ENCODE data around the gene POLN. TPM values are rescaled to one million over a fixed set of nuclear protein-coding genes. Genes with fewer than 3 reads are reported as not detected.

Gene POLN
- total RNA-seq, 4 donors from 2014 or later, result 0.70 to 6.6 (median 3.2) TPM

GRCh38 chr4:2046031-2046961, 195.6 kb downstream of the POLN start:
- Histone ChIP-seq H3K27me3 (no peaks in the 10 kb centered on the region), H3K27ac (no peak overlapping the region), H3K4me3 (no peak overlapping the region), H3K36me3 (no peaks in the 10 kb centered on the region), H3K4me1 (peaks cover 0 to 17% (median 11%) of the 10 kb centered on the region in 4 donors), H3K9me3 (no peaks in the 10 kb centered on the region)
- no peak for TF ChIP-seq CTCF (IDR thresholded peaks at IDR 0.05)
- no peak for TF ChIP-seq POLR2A (IDR thresholded peaks at IDR 0.05)
- DNase-seq, result peak in 1 of 3 donors; percentile 30

DNA sequence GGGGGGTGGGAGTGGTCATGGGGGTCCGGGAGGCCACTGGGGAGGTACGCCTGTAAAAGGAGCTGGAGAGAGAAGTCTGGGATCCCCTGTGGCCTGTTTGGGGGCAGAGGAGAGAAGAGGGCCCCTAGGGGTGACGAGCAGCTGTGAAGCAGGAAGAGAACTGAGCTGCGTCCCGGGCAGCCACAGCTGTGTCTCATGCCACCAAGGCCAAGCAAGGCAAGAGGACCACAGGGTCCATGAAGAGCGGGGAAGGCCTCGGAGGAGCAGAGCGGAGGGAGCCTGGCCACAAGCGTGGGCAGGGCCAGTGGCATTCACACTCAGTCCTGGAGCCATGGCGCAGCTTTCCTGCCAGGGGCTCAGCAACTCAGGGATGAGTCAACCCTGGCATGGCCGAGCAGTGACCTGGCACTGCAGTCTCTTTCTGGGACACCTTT, 196.4 kb downstream of the POLN start:
- H3K36me3 ChIP-seq, result no peaks in the 10 kb centered on the region
- H3K27me3 ChIP-seq, result peaks cover 0 to 6% of the 10 kb centered on the region in 2 donors
- no peak overlapping the region for H3K4me3 ChIP-seq
- no peak for TF ChIP-seq CTCF (IDR thresholded peaks at IDR 0.05)
- TF ChIP-seq POLR2A (IDR thresholded peaks at IDR 0.05), result no peak
- H3K9me3 ChIP-seq, result no peaks in the 10 kb centered on the region
- peaks cover 0 to 25% (median 18%) of the 10 kb centered on the region in 4 donors for H3K4me1 ChIP-seq
- DNase-seq, result peak in 2 of 3 donors; percentile 36 to 48
- H3K27ac ChIP-seq, result no peak overlapping the region

GRCh38 chr4:2044542-2045517, 197.1 kb downstream of the POLN start:
- peaks cover 0 to 10% of the 10 kb centered on the region in 2 donors for H3K27me3 ChIP-seq
- no peak for TF ChIP-seq POLR2A (IDR thresholded peaks at IDR 0.05)
- TF ChIP-seq CTCF (IDR thresholded peaks at IDR 0.05), result no peak
- peak in 1 of 3 donors; percentile 38 for DNase-seq
- no peaks in the 10 kb centered on the region for H3K36me3 ChIP-seq
- no peaks in the 10 kb centered on the region for H3K9me3 ChIP-seq
- peaks cover 0 to 28% (median 20%) of the 10 kb centered on the region in 4 donors for H3K4me1 ChIP-seq
- no peak overlapping the region for H3K4me3 ChIP-seq
- H3K27ac ChIP-seq, result no peak overlapping the region

- Histone ChIP-seq H3K27ac (no peak overlapping the region), H3K9me3 (no peaks in the 10 kb centered on the region), H3K4me3 (no peak overlapping the region), H3K27me3 (peaks cover 0 to 10% of the 10 kb centered on the region in 2 donors), H3K4me1 (peaks cover 0 to 28% (median 20%) of the 10 kb centered on the region in 4 donors), H3K36me3 (no peaks in the 10 kb centered on the region)
- DNase-seq, result peak in 1 of 3 donors; percentile 37
- TF ChIP-seq POLR2A (IDR thresholded peaks at IDR 0.05), result no peak
- TF ChIP-seq CTCF (IDR thresholded peaks at IDR 0.05), result no peak
Observed at GRCh38 chr4:2044119-2044485, 197.8 kb downstream of the POLN start.

DNA sequence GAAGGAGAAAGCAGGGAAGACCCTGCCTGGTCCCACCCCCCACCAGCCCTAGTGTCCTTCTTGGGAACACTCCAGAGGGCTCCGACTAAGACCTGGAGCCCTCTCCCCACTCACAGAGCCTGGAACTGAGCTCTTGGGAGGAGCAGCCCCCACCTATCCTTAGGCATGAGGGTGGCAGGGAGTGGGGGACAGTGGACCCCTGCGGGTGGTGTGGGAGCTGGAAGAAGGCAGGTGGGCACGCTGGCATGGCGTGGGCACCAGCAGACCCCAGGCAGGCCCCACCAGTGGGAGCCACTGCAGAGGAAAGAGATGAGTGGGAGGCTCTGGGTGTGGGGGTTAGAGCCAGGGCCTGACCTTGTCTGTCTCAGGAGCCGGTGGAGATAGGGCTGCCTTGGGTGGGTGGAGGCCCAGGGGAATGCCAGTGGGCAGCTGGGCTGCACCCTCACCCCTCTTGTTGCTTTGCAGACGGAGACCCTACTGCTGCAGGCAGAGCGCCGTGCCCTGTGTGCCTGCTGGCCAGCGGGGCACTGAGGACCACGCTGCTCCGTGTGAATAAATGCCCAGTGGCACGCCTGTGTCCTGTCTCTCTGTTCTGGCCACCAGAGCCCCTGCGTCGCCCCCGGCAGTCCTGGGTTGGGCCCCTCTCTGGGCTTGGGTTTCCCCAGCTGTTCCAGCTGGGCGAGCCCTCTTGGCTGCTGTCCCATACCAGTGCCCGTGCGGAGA, 198.4 kb downstream of the POLN start:
- Histone ChIP-seq H3K4me3 (no peak overlapping the region), H3K27me3 (peaks cover 0 to 10% of the 10 kb centered on the region in 2 donors), H3K36me3 (no peaks in the 10 kb centered on the region), H3K4me1 (peaks cover 0 to 28% (median 20%) of the 10 kb centered on the region in 4 donors), H3K27ac (no peak overlapping the region), H3K9me3 (no peaks in the 10 kb centered on the region)
- peak in 1 of 3 donors; percentile 38 for DNase-seq
- no peak for TF ChIP-seq CTCF (IDR thresholded peaks at IDR 0.05)
- TF ChIP-seq POLR2A (IDR thresholded peaks at IDR 0.05), result no peak
